ENCODE measurements around the gene STOML2. TPM values are rescaled to one million over a fixed set of nuclear protein-coding genes. Genes with fewer than 3 reads are reported as not detected.
A peak's percentile ranks its signal among the peaks of the same experiment; 100 is the strongest.

STOML2 gene
- total and polyA plus RNA-seq, 9 of the 15 experiments (the other 6 are each of a cell fraction or from before 2014, with no cell fraction given) = 110 to 220 (median 174) TPM

GRCh38 chr9:35111001-35111933 is 8.3 kb upstream of the STOML2 start:
- peaks cover 17% of the 10 kb centered on the region; the same call in 2 of the 3 replicates for H3K36me3 ChIP-seq (ENCODE audit: control insufficient read depth, insufficient read depth, low read length)
- peak; percentile 99 for FAIRE-seq
- in situ Hi-C loops (cut with MboI) = no loop called here
- TF ChIP-seq ZNF444 (CRISPR knock-in tag; IDR thresholded peaks at IDR 0.05) (no peak), GABPA (tag; conservative IDR thresholded peaks at IDR 0.05; ENCODE audit: low read depth) (0 out of 2 replicates have a peak, but pooled peaks have one; percentile 12), ZBTB49 (CRISPR knock-in tag; IDR thresholded peaks at IDR 0.05; ENCODE audit: borderline replicate concordance) (no peak), THAP7 (CRISPR knock-in tag; IDR thresholded peaks at IDR 0.05) (no peak), ZNF518B (CRISPR knock-in tag; IDR thresholded peaks at IDR 0.05) (no peak), FIP1L1 (IDR thresholded peaks at IDR 0.05; ENCODE audit: low read depth, low read length, poor library complexity, severe bottlenecking) (no peak), E2F6 (IDR thresholded peaks at IDR 0.05; ENCODE audit: borderline replicate concordance in 1 of 2, extremely low read depth in 1 of 2, insufficient read depth in 1 of 2, insufficient read length in 1 of 2, low read depth in 1 of 2, low read length in 1 of 2, poor library complexity in 1 of 2, severe bottlenecking in 1 of 2) (no peak)

More at GRCh38 chr9:35111001-35111933, 8.3 kb upstream of the STOML2 start:
- peaks cover 47% of the 10 kb centered on the region for H3K79me2 ChIP-seq (ENCODE audit: control insufficient read depth, insufficient read depth, low read length)
- H3K9ac ChIP-seq (ENCODE audit: insufficient read depth in 1 of 2, low read depth in 2 of 2, low read length in 2 of 2) = peak overlapping the region; percentile 66 to 90
- peak overlapping the region; percentile 82 for H3K4me2 ChIP-seq (ENCODE audit: insufficient read depth, low read length)
- H3K27me3 ChIP-seq (ENCODE audit: control insufficient read depth in 2 of 2, insufficient read depth in 2 of 2, low read length in 2 of 2) = no peaks in the 10 kb centered on the region
- ATAC-seq (peak; percentile 83), DNase-seq (ENCODE audit: extremely low read depth in 1 of 4, low spot score in 3 of 4) (peak; percentile 84 to 97 (median 93))
- no peaks in the 10 kb centered on the region for H3K9me1 ChIP-seq (ENCODE audit: control insufficient read depth, insufficient read depth, low read length)
- BruUV-seq (replicated peaks) = no TSS peak
- H3K4me1 ChIP-seq (replicated peaks in 1 of 2; ENCODE audit: control insufficient read depth in 2 of 2, insufficient read depth in 2 of 2, low read length in 2 of 2) = peaks cover 47 to 56% of the 10 kb centered on the region in 2 experiments
- peak overlapping the region; percentile 82 for H3K27ac ChIP-seq (ENCODE audit: extremely low read depth, low read depth, low read length)
- ChIA-PET CTCF (ENCODE audit: low intra/inter-chr PET ratio) (no interaction called here), POLR2A (interaction anchor here (0.6 to 1.2 kb wide), 3 partner anchors 12 to 682 kb away, joined by 3 read pairs; partner anchors contain the start of gene VCP)
- H3K9me3 ChIP-seq (replicated peaks; ENCODE audit: control insufficient read depth, insufficient read depth, low read depth, low read length) = no peaks in the 10 kb centered on the region
- intact Hi-C loops (cut with micrococcal nuclease) = no loop called here
- peak overlapping the region; percentile 65 for H3K4me3 ChIP-seq
- WGBS (ENCODE audit: insufficient coverage, low coverage, missing lambda C conversion rate) = under 1% methylated on average over 28 of the region's 57 CpGs
- H2AFZ ChIP-seq (ENCODE audit: low read depth, low read length) = peak overlapping the region; percentile 66
- H4K20me1 ChIP-seq (replicated peaks; ENCODE audit: control insufficient read depth, insufficient read depth, low read length) = no peaks in the 10 kb centered on the region; the same call in 1 of the 2 replicates
